NCI-H1105 treated with DMSO at 0.1 percent for 48 hours (cell line): ENCODE results near the gene DUSP12.
"Not testable (repeated sequence)": the region's sequence is repeated elsewhere in the genome, so short reads cannot be mapped to it uniquely, and the experiment has no call there.

Experiments
- DNase-seq: peaks from one replicate; lab custom pipeline; 2025; lab: John Stamatoyannopoulos, UW

The DUSP12 gene

GRCh38 chr1:161727256-161727924 is 22.2 kb upstream of the DUSP12 start:
- DNase-seq: no peak

- no peak for DNase-seq
These were observed 21.0 kb upstream of the DUSP12 start for GRCh38 chr1:161728376-161729226.

- no peak for DNase-seq
These were observed 19.5 kb upstream of the DUSP12 start for GRCh38 chr1:161730050-161730564.

GRCh38 chr1:161731241-161731640 is 18.3 kb upstream of the DUSP12 start:
- DNase-seq: no peak

GRCh38 chr1:161731981-161732718 is 17.4 kb upstream of the DUSP12 start:
- DNase-seq: no peak

GRCh38 chr1:161733526-161733925 is 16.1 kb upstream of the DUSP12 start:
- no peak for DNase-seq

- no peak for DNase-seq
These were observed 13.7 kb upstream of the DUSP12 start for GRCh38 chr1:161735837-161736236.

GRCh38 chr1:161736335-161736969 is 13.1 kb upstream of the DUSP12 start:
- no peak for DNase-seq

GRCh38 chr1:161737625-161738024 is 12.0 kb upstream of the DUSP12 start:
- no peak for DNase-seq

GRCh38 chr1:161738627-161739287 is 10.8 kb upstream of the DUSP12 start:
- peak; percentile 28 for DNase-seq

- no peak for DNase-seq
These were observed 9.6 kb upstream of the DUSP12 start for GRCh38 chr1:161739865-161740566.

- no peak for DNase-seq
These were observed 8.7 kb upstream of the DUSP12 start for GRCh38 chr1:161740921-161741320.

- DNase-seq: no peak
These were observed 6.4 kb upstream of the DUSP12 start for GRCh38 chr1:161743231-161743630.

- no peak for DNase-seq
These were observed 1.8 kb upstream of the DUSP12 start for GRCh38 chr1:161747801-161748200.

GRCh38 chr1:161763522-161764098 is 14.0 kb downstream of the DUSP12 start:
- DNase-seq: no peak

- DNase-seq: peak; percentile 88
These were observed 16.8 kb downstream of the DUSP12 start, which contains the start of gene ATF6 for GRCh38 chr1:161766102-161766981. Gene ATF6, plus strand, starts transcription at chr1:161766320. Its CDS starts 41 bp downstream, at chr1:161766361.

- no peak for DNase-seq
These were observed 18.9 kb downstream of the DUSP12 start for GRCh38 chr1:161768461-161768860.

GRCh38 chr1:161768986-161769672 is 19.5 kb downstream of the DUSP12 start:
- no peak for DNase-seq

GRCh38 chr1:161769673-161770045 is 20.1 kb downstream of the DUSP12 start:
- DNase-seq: not testable (repeated sequence)
